OCI-LY3 (cell line): ENCODE data around the gene ABL1.

Experiments used
- H2AFZ ChIP-seq: fragments of 200-600, 300-600 bp; shearing (Covaris generic); 2 replicates; pipeline ENCODE4 v1.6.0; 2014; ENCODE audit warnings: antibody characterized with exemption, low read depth, low read length
- H3K27ac ChIP-seq: fragments of 200-600, 300-600 bp; sonication (generic); 2 replicates; pipeline ENCODE4 v1.5.1; 2014; ENCODE audit warnings: mild to moderate bottlenecking, low read length, moderate library complexity, mixed read lengths
- H3K27me3 ChIP-seq: fragments of 200-600, 300-600 bp; sonication (generic); 2 replicates; pipeline ENCODE4 v1.6.1; 2014; ENCODE audit warnings: low read depth, low read length, mixed read lengths
- H3K36me3 ChIP-seq: fragments of 200-600, 300-600 bp; sonication (generic); replicated peaks from 2 replicates; pipeline ENCODE3; 2014; ENCODE audit warnings: low read depth, low read length, mixed read lengths
- H3K4me1 ChIP-seq: fragments of 300-600, 200-600 bp; sonication (generic); 2 replicates; pipeline ENCODE4 v1.6.1; 2014; ENCODE audit warnings: low read length, mixed read lengths
- H3K4me2 ChIP-seq: fragments of 200-600, 300-600 bp; sonication (generic); 2 replicates; pipeline ENCODE4 v1.6.1; 2014; ENCODE audit warnings: low read length, mixed read lengths
- H3K4me3 ChIP-seq: fragments of 300-600, 200-600 bp; sonication (generic); 2 replicates; pipeline ENCODE4 v1.5.1; 2014; ENCODE audit warnings: antibody characterized with exemption, mild to moderate bottlenecking, low read length, moderate library complexity
- H3K79me2 ChIP-seq: fragments of 300-600, 200-600 bp; shearing (Covaris generic); 2 replicates; pipeline ENCODE4 v1.6.1; 2014; ENCODE audit warnings: mild to moderate bottlenecking, low read length, mixed read lengths
- H3K9ac ChIP-seq: fragments of 300-600, 200-600 bp; shearing (Covaris generic); 2 replicates; pipeline ENCODE4 v1.6.0; 2014; ENCODE audit warnings: mild to moderate bottlenecking, low read length, moderate library complexity
- H3K9me3 ChIP-seq: fragments of 200-600, 300-600 bp; shearing (Covaris generic); 2 replicates; pipeline ENCODE4 v1.6.1; 2014; ENCODE audit warnings: low read length, mixed read lengths; ENCODE audit not compliant: insufficient read depth
- H4K20me1 ChIP-seq: fragments of 200-600, 300-600 bp; sonication (generic); 2 replicates; pipeline ENCODE4 v1.6.1; 2016; ENCODE audit warnings: low read length, mixed read lengths; ENCODE audit not compliant: insufficient read depth
- EZH2phosphoT487 ChIP-seq: fragments of 200-600 bp; shearing (Covaris generic); IDR thresholded peaks from 2 replicates; pipeline ENCODE4 v1.6.1; 2018; ENCODE audit warnings: antibody characterized with exemption, mixed run types, low read depth
- TF ChIP-seq, protein P1 (sequence below): fragments of 200-600, 300-600 bp; sonication (generic); IDR thresholded peaks from 2 replicates; pipeline ENCODE4 v1.5.1; 2014; ENCODE audit warnings: antibody characterized with exemption, low read length, low read depth

ABL1 gene

GRCh38 chr9:130901498-130902203, 66.6 kb downstream of the ABL1 start:
- Histone ChIP-seq H3K27ac (no peak overlapping the region), H3K79me2 (no peaks in the 10 kb centered on the region), H3K9ac (no peak overlapping the region), H3K9me3 (no peaks in the 10 kb centered on the region), H3K27me3 (peaks cover 30% of the 10 kb centered on the region), H3K4me1 (no peaks in the 10 kb centered on the region), H2AFZ (no peak overlapping the region), H3K36me3 (no peaks in the 10 kb centered on the region), H3K4me3 (no peak overlapping the region), H4K20me1 (no peaks in the 10 kb centered on the region), H3K4me2 (no peak overlapping the region)
- TF ChIP-seq, protein P1, sequence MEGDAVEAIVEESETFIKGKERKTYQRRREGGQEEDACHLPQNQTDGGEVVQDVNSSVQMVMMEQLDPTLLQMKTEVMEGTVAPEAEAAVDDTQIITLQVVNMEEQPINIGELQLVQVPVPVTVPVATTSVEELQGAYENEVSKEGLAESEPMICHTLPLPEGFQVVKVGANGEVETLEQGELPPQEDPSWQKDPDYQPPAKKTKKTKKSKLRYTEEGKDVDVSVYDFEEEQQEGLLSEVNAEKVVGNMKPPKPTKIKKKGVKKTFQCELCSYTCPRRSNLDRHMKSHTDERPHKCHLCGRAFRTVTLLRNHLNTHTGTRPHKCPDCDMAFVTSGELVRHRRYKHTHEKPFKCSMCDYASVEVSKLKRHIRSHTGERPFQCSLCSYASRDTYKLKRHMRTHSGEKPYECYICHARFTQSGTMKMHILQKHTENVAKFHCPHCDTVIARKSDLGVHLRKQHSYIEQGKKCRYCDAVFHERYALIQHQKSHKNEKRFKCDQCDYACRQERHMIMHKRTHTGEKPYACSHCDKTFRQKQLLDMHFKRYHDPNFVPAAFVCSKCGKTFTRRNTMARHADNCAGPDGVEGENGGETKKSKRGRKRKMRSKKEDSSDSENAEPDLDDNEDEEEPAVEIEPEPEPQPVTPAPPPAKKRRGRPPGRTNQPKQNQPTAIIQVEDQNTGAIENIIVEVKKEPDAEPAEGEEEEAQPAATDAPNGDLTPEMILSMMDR: no peak
- TF ChIP-seq EZH2phosphoT487: no peak

GRCh38 chr9:130902204-130903185, 67.4 kb downstream of the ABL1 start:
- no peaks in the 10 kb centered on the region for H4K20me1 ChIP-seq
- H3K27ac ChIP-seq: no peak overlapping the region
- H3K9me3 ChIP-seq: no peaks in the 10 kb centered on the region
- no peaks in the 10 kb centered on the region for H3K4me1 ChIP-seq
- H2AFZ ChIP-seq: no peak overlapping the region
- H3K79me2 ChIP-seq: no peaks in the 10 kb centered on the region
- TF ChIP-seq EZH2phosphoT487: no peak
- TF ChIP-seq, protein P1: no peak
- H3K4me3 ChIP-seq: no peak overlapping the region
- H3K9ac ChIP-seq: no peak overlapping the region
- H3K27me3 ChIP-seq: peaks cover 30% of the 10 kb centered on the region
- no peak overlapping the region for H3K4me2 ChIP-seq
- no peaks in the 10 kb centered on the region for H3K36me3 ChIP-seq

DNA sequence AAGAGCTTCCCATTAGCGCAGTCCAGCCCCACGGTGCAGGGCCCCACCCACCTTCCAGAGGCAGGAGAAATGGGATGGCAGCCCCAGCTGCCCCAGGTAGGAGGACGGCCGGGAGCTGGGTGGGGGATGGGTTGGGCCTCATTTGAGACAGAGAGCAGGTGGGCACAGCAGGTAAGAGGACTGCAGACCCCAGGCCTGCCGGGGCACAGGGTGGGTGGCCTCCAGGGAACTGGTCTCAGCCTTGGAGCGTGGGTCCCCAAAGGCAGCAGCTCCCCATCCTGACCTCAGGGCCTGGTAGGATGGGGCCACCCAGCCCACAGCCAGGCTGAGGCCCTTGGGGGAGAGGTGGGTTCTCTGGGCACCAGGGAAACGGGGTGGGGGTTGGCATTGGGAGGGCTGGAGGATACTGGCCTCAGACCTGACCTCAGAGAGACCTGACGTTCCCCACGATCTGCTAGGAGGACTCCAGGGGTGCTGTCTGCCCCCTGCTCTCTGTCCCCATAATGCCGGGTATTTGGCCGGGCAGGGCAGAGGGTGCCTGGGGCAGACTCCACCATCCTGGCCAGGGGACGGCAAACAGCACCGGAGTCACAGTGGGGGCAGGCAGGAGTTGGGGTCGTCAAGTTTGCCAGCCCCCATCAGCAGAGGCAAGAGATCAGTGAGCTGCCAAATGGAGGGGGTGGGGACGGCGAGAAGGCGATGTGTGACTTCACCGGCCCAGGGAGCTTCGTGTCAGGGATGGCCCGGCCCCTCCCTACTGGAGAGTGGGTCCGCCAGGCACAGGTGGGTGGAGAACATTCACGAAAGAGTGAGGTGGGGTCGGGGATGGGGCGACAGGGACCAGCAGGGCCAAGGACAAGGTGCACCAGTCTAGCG, 68.4 kb downstream of the ABL1 start:
- H3K27me3 ChIP-seq: peaks cover 30% of the 10 kb centered on the region
- H3K36me3 ChIP-seq: no peaks in the 10 kb centered on the region
- TF ChIP-seq, protein P1: no peak
- TF ChIP-seq EZH2phosphoT487: no peak

More for the DNA sequence above, 68.4 kb downstream of the ABL1 start:
- H3K79me2 ChIP-seq: no peaks in the 10 kb centered on the region
- no peak overlapping the region for H3K9ac ChIP-seq
- H3K4me3 ChIP-seq: no peak overlapping the region
- H3K4me1 ChIP-seq: no peaks in the 10 kb centered on the region
- no peaks in the 10 kb centered on the region for H3K9me3 ChIP-seq
- no peaks in the 10 kb centered on the region for H4K20me1 ChIP-seq
- H3K4me2 ChIP-seq: no peak overlapping the region
- no peak overlapping the region for H3K27ac ChIP-seq
- no peak overlapping the region for H2AFZ ChIP-seq
